ENCODE measurements around the gene SDK1. TPM values are rescaled to one million over a fixed set of nuclear protein-coding genes. Genes with fewer than 3 reads are reported as not detected.

Gene SDK1
- total RNA-seq, 1 donor: 0.43 TPM

GRCh38 chr7:4242706-4243105, 941.7 kb downstream of the SDK1 start:
- no peak for TF ChIP-seq CTCF (IDR thresholded peaks at IDR 0.05; ENCODE audit: insufficient read depth, low read depth, low read length)
- no peak overlapping the region for H3K4me3 ChIP-seq (ENCODE audit: low read depth, low read length)
- no peak for DNase-seq (ENCODE audit: low read depth)

GRCh38 chr7:4244041-4244440, 943.0 kb downstream of the SDK1 start:
- no peak for DNase-seq (ENCODE audit: low read depth)
- TF ChIP-seq CTCF (IDR thresholded peaks at IDR 0.05; ENCODE audit: insufficient read depth, low read depth, low read length): no peak

GRCh38 chr7:4244635-4245034, 943.6 kb downstream of the SDK1 start:
- no peak for TF ChIP-seq CTCF (IDR thresholded peaks at IDR 0.05; ENCODE audit: insufficient read depth, low read depth, low read length)
- DNase-seq (ENCODE audit: low read depth): no peak
- H3K4me3 ChIP-seq (ENCODE audit: low read depth, low read length): no peak overlapping the region

More at GRCh38 chr7:4244041-4244440, 943.0 kb downstream of the SDK1 start:
- H3K4me3 ChIP-seq (ENCODE audit: low read depth, low read length): no peak overlapping the region

GRCh38 chr7:4245135-4245865, 944.2 kb downstream of the SDK1 start:
- no peak overlapping the region for H3K4me3 ChIP-seq (ENCODE audit: low read depth, low read length)
- DNase-seq (ENCODE audit: low read depth): no peak
- no peak for TF ChIP-seq CTCF (IDR thresholded peaks at IDR 0.05; ENCODE audit: insufficient read depth, low read depth, low read length)

GRCh38 chr7:4245866-4246470, 944.9 kb downstream of the SDK1 start:
- H3K4me3 ChIP-seq (ENCODE audit: low read depth, low read length): no peak overlapping the region
- TF ChIP-seq CTCF (IDR thresholded peaks at IDR 0.05; ENCODE audit: insufficient read depth, low read depth, low read length): no peak
- no peak for DNase-seq (ENCODE audit: low read depth)

- H3K4me3 ChIP-seq (ENCODE audit: low read depth, low read length): no peak overlapping the region
- DNase-seq (ENCODE audit: low read depth): no peak
- TF ChIP-seq CTCF (IDR thresholded peaks at IDR 0.05; ENCODE audit: insufficient read depth, low read depth, low read length): no peak
Observed at GRCh38 chr7:4246536-4246935, 945.5 kb downstream of the SDK1 start.
